GM21360 (cell line): ENCODE measurements around the gene SLC39A3.

ENCODE experiments used
- ATAC-seq: cut with Tn5 transposase; IDR thresholded peaks from one replicate; pipeline ENCODE4 v1.9.1; 2021; ENCODE audit warnings: mild to moderate bottlenecking, moderate library complexity; ENCODE audit not compliant: unreplicated experiment

SLC39A3 gene, protein sequence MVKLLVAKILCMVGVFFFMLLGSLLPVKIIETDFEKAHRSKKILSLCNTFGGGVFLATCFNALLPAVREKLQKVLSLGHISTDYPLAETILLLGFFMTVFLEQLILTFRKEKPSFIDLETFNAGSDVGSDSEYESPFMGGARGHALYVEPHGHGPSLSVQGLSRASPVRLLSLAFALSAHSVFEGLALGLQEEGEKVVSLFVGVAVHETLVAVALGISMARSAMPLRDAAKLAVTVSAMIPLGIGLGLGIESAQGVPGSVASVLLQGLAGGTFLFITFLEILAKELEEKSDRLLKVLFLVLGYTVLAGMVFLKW

DNA sequence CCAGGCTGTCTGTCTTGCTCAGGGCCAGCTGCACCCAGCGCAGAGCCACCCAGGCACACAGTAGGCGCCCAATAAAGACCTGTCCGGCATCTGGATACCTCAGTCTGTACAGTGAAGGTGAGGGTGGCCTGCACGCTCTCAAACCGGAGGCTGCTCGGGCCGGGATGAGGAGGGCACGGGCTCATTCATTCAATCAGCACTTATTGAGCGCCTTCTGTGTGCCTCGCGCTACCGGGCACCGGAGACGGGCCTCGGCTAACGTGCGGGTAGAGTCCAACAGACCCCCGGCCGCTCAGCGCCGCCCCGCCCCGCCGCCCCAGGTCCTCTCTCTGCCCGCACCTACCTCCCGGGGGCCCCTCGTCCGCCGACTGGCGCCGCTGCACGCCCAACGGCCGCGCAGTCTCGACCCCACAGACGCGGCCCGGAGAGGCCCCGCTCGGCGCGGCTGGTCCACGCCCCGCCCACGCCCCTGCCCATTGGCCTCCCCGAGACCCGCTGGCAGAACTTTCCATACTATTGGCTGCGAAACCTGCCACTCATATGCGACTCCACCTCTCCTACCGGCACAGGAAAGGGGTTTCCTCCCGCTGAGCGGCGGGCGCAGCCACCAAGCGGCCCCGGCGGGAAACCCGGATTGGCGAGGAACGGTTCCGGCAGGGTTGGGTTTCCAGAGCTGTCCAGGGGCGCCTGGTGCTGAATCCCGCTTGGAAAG lies at the start of gene SLC39A3:
SLC39A3 (minus strand) TSS at position 416 of the 712 bp plus-strand sequence. CDS start 2,760 bp downstream, outside the sequence.
- peak; percentile 84 for ATAC-seq

DNA sequence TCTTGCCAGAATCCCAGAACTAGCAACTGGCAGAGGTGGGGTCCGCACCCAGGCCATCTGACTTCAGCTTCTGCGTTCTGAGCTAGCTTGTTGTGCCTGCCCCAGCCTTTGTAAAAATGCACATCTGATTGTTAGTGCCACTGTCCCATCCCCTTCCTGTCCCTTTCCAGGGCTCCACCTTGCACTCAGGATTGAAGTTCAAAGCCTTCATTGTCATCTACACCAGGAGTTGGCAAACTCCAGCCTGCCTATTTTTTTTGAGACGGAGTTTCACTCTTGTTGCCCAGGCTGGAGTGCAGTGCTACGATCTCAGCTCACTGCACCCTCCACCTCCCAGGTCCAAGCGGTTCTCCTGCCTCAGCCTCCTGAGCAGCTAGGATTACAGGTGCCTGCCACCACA lies 48.4 kb upstream of the SLC39A3 start:
- no peak for ATAC-seq

DNA sequence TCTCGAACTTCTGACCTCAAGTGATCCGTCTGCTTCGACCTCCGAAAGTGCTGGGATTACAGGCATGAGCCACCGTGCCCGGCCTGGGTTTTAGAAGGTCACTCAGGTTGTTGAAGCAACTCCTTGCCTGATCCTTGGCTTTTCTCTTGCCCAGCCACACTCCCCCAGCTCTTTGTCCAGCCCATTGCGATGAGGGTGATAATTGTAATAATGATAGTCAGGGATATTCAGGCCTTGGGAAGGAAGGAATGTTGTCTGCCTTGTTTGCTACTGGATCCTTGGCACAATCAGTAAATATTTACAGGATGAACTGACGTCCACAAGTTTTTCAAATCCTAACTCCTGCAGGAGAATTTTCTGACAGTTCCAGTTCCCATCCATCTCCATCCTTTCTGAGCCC lies 47.3 kb upstream of the SLC39A3 start:
- no peak for ATAC-seq

DNA sequence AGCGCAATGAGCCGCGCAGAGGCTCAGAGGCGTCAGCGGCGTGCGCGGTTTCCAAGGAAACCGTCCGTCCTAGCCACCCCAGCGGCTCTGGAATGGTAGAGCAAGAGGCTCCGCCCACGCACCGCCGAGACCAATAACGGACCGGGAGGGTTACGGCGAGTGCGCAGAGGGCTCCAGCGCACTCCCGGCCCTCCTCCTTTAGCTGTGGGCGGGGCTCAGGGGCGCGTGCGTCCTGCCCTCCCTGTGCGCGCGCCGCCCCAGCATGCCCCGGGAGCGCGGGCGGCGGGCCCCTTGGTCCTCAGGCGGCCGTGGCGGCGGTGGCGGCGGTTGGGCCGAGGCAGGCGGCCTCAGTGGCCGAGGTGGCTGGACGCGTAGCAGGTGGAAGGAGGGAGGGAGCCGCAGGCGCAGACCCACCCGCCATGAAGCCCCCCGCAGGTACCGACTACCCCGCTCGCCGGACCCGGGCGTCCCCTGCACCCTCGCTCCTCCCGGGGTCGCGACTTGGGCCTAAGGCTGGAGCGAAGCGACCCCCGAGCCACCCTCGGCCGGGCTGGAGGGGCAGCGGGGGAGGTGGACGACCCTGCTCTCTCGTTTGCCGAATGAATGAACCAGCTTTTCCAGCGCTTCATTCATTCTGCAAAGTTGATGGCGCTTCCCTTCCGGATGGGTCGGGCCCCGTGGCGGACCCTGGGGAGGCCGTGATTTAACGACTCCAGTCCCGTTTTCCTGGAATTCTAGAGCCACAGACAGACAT lies 45.6 kb upstream of the SLC39A3 start, which contains the start of gene THOP1:
THOP1 (plus strand) TSS at position 260 of the 754 bp plus-strand sequence; CDS start at position 420, 160 bp downstream.
- ATAC-seq, result peak; percentile 52

DNA sequence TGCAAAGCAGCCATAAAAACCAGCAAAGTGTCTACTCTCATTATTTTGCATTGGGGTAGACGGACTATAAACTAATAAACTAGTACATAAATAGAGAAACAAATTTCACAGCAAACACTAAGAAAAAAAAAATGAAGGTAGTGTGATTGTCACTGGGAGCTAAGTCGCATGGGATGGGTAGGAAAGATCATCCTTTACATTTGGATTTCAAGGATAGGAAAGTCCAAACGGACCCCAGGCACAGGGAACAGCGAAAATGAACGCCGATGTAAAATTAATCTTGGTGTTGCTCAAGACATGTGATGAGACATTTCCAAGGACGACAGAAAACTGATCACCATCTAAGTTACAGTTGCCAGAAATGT lies 43.9 kb upstream of the SLC39A3 start:
- no peak for ATAC-seq

DNA sequence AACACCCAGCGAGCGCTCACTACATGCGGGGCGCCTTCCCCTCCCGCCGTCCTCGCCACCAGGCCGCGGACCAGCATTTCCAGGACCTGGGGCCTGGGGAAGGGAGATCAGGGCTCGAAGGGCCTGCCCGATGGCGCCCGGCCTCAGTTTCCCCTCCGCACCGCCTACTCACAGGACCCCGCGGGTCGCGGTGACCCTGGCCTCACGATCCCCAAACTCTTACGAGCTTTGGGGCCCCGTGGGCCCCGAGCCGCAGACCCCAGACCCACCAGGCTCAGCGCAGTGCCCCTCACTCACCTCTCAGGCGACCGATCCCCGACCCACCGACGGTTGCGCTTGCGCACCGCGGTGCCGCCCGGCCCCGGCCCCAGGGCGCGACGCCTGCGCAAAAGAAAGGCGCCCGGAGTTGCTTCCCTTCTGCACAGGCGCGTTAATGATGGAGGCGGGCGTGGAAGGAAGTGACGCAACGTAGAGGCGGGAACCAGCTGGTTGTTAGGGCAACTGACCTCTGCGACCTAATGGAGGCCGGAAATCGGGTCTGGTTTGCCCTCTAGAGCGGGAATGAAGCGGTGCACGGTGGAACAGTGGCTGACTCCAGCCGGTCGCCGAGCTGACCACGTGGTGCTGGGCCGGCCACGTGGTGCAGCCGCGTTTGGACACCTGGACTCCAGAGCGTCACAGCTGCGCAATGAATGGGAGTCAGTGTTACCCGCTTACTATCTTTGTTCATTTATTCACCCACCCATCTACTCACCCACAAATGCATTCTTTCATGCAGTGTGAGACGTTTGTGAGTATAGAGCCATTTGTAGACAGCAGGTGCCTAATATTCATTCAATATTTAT lies 43.3 kb upstream of the SLC39A3 start, which contains the start of gene SGTA:
SGTA (minus strand) TSS at position 338 of the 845 bp plus-strand sequence. CDS start 14,205 bp downstream, outside the sequence.
- ATAC-seq, result peak; percentile 56

DNA sequence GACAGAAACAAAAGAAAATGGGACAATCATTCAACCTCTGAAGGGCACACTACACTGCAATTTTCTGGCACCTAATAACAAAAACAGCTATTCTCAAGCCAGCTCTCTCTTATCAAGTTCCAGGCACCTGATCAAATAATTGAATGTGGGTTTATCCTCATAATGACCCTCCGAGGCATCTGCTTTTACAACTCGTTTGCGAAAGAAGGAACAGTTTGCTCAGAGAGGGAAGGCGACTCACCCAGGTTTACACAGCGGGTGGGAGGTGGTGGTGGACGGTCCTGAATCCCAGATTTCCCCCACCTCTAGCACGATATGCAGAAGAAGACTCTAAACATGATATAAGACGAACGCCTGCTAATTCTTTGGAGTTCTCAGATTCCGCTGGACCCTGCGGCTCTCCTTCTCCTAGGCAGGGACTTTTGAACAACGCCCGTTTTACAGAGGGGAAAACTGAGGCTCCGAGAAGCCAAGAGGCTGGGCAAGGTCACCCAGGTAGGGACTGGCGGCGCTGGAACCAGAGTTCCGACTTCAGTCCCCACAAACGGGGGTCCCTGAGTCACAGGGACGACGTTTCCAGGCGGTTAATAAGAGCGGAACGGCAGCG lies 42.6 kb upstream of the SLC39A3 start:
- no peak for ATAC-seq

DNA sequence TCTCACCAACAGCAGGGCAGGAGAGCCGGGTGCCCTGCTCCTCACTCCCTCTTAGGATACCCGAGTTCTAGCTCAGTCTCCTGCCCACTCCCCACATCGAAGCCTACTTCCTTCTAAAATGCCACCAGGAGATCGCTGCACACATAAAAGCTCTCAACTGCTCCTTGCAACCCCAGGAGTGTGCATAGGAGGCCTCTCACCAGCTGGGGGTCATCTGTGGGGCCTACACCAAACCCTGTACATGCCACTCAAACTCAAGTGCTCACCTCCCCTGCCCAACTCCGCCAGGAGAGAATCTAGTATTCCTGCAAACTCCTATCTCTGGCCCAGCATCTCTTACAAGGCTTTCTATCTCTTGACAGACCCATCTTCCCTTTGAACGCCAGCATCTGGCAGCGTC lies 40.5 kb upstream of the SLC39A3 start:
- no peak for ATAC-seq

DNA sequence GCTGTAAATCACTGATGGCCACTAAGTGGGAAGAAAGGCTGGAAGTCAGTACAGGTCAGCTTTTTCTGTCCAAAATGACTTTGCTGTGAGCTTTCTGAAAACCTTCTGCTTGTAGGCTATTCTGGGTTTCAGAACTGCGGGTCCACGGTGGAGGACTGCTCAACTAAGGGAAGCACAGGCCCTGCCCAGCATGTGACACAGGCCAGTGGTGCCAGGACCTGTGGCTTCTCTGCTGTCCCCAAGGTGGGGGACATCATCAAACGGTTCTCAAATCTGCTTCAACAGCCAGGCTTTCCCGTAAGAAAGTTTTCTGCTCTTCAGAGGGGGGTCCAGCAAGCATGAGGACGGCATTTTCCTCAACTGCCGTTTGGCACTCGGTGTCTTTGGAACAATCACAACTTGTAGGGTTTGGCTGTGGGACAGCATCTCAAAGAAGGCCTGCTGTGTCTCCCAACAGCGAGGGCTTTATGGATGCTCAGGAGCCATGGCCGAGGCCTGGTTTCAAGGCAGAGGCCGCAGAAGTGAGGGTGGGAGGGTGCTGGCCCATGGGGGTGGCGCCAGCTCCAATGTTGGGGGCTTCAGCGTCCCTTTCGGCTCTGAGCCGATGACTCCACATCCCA lies 39.4 kb upstream of the SLC39A3 start:
- no peak for ATAC-seq

DNA sequence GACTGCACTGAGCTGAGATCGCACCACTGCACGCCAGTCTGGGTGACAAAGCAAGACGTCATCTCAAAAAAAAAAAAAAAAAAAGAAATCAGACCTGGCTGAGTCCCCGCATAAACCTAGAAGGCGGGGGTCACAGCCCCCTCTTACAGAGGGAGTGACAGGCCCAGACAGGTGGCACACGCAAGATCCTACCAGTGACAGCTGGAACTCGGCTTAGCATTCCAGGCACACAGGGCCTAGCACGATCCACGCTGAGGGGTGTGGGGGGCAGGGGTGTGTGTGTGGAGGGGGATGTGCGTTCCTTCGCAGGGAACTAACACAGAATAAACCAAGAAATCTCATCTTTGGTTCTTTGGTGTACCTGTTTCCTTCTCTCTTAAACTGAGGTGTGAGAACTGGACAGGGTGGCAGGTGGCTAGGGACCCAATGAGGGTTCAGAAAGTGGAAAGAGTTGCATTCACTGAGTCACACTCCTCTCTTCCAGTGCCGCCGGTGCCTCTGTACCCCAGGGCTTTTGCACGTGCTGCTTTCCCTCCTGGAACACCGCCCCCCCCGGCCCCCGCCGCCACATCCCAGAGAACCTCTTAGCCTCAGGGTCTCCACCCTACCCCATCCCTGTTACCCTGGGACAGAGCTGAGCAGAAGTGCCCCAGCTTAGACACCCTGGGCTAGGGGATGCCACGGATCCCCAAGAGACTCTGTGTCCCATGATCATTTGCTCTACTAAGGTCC lies 38.3 kb upstream of the SLC39A3 start:
- ATAC-seq, result no peak

DNA sequence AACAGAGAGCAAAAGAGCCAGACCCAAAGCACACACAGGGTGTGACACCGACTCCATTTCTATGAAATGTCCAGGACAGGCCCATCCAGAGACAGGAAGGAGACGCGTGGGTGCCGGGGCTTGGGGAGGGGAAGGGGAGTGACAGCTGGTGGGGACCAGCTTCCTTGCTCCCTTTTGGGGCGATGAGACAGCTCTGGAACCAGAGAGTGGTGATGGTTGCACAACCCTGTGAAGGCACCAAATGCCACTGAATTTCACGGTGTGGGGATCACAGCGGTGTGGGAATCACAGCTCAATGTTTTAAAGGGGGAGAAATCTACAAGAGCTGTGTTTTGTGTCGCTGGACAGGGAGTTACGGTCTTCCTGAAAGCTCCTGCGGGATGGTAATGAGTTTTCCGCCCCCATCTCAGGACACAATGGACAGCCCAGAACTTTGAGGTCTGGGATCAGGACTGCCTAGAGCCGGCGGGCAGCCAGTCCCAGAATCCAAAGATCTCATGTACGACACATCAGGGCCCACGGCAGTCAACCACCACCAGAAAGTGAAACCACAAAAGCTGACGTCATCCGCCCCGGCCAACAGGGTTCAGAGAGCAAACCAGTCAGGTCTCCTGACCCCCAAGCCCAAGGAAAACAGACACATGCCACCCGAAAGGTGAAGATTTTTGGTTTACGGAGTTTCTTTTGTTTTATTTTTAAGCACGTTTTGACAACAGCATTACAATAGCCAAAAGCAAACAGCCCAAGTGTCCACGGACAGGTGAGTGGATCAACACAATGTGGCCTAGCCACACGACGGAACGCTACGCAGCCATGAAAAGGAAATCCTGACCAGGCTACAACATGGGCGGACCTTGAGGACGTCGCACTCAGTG lies 36.0 kb upstream of the SLC39A3 start:
- ATAC-seq, result no peak

DNA sequence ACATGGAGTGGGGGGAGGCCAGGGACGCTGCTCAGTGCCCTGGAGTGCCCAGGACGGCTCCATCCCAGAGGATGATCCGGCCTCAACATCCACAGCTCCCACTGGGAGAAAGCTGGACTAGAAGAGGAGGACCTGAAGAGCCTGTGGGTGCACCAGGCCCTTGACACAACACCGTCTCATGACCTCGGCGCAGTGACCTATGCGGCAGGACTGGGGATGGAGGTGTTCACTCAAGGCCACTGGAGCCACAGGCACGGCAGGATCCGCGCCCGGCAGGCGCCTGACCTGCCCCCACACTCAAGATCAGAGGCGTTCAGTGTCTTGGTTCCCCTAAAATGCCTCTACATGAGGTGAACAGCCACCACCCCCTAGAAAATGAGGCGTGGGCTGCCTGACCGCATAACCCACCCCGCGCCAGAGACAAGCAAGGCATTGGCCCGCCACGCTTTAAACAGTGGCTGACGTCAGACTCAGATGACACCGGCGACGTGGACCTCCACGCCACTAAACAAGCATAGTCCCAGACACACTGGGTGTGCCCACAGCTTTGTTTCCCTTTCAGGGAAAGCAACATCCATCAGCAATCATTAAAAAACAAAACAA lies 35.2 kb upstream of the SLC39A3 start:
- no peak for ATAC-seq

DNA sequence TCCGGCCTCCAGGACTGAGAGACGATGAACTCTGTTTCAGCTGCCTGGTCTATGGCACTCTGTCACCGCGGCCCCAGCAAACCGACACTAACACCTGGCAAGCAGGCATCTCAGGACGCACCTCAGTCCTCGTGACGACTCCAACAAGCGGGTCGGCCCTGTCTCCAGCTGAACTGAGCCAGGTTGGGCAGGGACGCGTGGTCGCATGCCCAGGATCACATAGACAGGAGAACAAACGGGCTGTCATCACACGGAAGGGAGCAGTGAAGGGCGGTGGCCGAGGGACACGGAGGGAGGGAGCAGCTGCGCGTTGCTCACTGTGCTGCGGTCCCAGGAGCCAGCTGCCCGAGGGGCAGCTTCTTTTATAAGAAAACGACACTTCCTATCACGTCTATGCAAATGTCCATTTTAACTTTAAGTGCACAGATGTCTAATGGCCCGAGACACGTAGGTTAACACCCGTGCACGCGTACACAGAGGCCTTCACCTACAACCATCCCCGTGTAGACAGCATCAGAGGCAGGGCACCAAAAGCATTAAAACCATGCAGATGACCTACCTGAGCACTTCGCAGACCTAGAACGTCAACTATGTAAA lies 34.4 kb upstream of the SLC39A3 start:
- ATAC-seq, result no peak

DNA sequence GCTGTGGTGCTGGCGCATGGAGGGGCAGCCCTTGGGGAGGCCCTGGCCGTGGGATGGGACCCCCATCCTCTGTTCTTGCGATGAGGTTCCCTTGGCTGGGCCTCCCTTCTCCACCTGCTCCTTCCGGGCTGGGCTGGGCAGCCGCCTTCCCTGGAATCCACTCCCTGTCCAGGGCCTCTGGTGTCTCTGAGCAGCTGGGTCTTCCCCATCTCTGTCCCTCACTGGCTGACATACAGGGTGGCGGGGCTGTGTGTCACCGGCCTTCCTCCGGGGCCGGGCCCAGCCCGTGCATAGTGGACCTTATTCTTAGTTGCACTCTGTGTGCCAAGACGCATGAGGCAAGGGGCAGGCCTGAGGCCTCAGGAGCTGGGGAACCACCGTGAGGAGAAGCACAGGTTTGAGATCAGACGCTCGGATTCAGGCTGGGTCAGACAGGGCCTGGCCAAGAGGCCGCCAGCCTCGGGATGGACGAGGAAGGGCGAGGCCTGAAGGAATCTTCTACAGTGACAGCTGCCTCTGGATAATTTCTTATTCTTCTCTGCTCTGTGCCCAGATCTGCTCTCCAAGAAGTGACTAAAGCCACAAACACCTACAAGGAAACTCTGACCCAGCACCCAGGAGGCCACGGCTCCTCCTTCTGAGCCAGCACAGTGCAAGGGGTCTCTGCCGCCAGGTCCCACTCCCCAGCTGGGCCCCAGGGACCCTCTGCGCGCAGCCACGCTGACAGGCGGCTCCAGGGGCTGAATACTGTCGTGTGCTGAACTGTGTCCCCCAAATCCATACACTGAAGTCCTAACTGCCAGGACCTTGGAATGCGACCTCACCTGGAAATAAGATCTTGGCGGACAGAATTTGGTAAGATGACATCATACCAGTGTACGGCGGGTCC lies 32.2 kb upstream of the SLC39A3 start:
- ATAC-seq, result no peak

DNA sequence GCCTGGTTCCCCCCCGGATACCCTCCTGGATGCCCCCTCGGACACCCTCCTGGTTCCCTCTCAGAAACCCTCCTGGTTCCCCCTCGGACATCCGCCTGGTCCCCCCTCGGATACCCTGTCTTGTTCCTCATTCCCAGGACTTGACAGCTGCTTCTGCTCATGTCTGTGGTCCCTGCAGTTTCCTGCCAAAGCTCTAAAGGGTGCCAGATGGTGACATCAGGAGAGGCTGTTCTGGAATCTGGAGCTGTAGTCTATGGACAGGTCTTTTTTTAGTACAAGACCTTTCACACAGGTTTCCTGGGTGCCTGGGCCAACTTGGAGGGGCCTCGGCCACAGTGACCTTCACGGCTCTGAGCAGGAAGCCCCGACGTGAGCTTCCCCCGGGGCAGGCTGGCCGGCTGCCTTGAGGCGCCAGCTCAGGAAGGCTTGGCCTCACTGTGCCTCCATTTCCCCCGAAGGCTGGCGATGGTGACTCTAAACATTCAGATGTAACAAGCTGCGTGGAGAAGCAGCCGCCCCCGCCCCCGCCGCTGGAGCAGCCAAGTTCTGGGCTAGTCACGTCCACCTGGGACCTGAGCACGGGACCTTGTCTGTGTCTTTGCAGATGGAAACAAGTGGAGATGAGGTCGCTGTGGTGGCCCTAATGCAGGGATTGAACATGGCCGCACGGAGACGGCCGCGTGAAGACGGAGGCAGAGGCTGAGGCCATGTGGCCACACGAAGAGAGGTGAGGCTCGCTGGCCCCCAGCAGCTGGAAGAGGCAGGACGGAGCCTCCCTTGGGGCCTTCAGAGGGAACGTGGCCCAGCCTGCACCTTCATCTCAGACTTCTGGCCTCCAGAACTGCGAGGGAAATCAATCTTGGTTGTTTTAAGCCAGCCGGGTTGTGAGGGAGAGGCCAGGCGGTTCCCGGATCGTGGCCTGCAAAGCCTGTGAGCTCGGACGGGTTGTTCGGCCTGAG lies 30.5 kb upstream of the SLC39A3 start:
- ATAC-seq, result no peak
